Measurements from ENCODE around the gene CPNE7. TPM values are rescaled to one million over a fixed set of nuclear protein-coding genes. Genes with fewer than 3 reads are reported as not detected.

The CPNE7 gene
- polyA plus RNA-seq, 1 experiment: 7.5 TPM

DNA sequence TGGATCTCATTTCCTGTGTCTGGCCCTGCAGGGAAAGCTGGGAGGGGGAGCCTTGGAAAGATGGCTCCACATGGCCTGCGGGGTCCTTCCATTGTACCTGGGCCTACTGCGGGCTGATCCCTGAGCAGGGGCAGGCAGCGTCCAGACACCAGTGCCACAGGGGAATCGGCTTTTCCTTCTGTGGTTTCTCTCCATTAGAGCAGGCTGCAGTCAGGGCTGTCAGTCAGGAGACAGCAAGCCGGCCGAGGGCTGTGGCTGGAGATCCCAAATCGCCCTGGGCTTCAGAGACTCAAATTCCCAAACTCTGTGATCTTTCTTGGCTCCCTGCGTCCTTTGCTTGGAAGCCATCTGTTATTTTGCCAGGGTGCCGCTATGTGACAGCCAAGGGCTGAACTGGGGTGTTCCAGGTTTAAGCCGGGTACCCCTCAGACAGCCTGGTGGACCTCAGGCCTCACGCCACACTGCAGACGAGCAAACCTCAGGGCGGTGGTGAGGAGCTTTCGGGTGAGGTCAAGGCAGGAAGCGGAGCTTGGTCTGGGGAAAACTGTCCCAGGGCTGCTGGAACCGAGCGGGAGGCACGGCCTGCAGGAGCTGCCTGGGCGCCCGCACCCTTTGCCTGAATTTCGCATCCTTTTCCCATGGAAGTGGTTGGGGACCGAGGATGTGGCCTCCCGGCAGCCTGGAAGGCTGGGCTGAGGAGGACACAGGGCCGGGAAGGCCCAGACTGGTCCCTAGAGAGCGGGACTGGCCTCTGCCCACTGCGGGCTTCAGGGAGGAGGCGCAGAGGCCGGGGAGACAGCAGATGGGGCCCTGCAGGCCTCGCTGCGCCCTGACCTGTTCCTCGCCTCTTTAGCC lies 1.5 kb upstream of the CPNE7 start:
- no peaks in the 10 kb centered on the region; the same call in 1 of the 2 replicates for H3K9me3 ChIP-seq (ENCODE audit: control insufficient read depth, insufficient read depth, low read length)
- no peak for TF ChIP-seq CTCF (IDR thresholded peaks at IDR 0.05; ENCODE audit: low read depth, low read length)
- ChIA-PET POLR2A (no interaction called here), CTCF (interaction anchor here (0.6 to 1.0 kb wide), 4 partner anchors 15 to 68 kb away, joined by 3 to 5 read pairs (median 4); no protein-coding TSS in a partner anchor)
- no peak for DNase-seq (ENCODE audit: low read depth, low spot score)
- no peak overlapping the region for H3K27ac ChIP-seq (ENCODE audit: low read depth, low read length)
- H3K4me3 ChIP-seq (ENCODE audit: low read depth, low read length): no peak overlapping the region
- no peaks in the 10 kb centered on the region for H3K27me3 ChIP-seq (ENCODE audit: control insufficient read depth, insufficient read depth, low read length)

- ChIA-PET CTCF (interaction anchor here (0.9 to 1.0 kb wide), 2 partner anchors 66 to 67 kb away, joined by 3 to 5 read pairs; no protein-coding TSS in a partner anchor), POLR2A (no interaction called here)
- Histone ChIP-seq H3K4me3 (ENCODE audit: low read depth, low read length) (peak overlapping the region; percentile 22), H3K27me3 (ENCODE audit: control insufficient read depth, insufficient read depth, low read length) (no peaks in the 10 kb centered on the region), H3K9me3 (ENCODE audit: control insufficient read depth, insufficient read depth, low read length) (peaks cover 5% of the 10 kb centered on the region; the same call in 1 of the 2 replicates), H3K27ac (ENCODE audit: low read depth, low read length) (no peak overlapping the region)
- TF ChIP-seq CTCF (IDR thresholded peaks at IDR 0.05; ENCODE audit: low read depth, low read length): peak; percentile 62
- DNase-seq (ENCODE audit: low read depth, low spot score): no peak
These were observed 794 bp upstream of the CPNE7 start for GRCh38 chr16:89574681-89575246.

- H3K4me3 ChIP-seq (ENCODE audit: low read depth, low read length): peak overlapping the region; percentile 53
- DNase-seq (ENCODE audit: low read depth, low spot score): no peak
- CTCF ChIA-PET: interaction anchor here (1.1 kb wide), 1 partner anchor 65 kb away, joined by 3 read pairs; no protein-coding TSS in a partner anchor
- no peaks in the 10 kb centered on the region for H3K27me3 ChIP-seq (ENCODE audit: control insufficient read depth, insufficient read depth, low read length)
- POLR2A ChIA-PET: interaction anchor here (0.8 to 1.1 kb wide), 3 partner anchors 25 to 57 kb away, joined by 3 to 7 read pairs (median 4); no protein-coding TSS in a partner anchor
- no peak for TF ChIP-seq CTCF (IDR thresholded peaks at IDR 0.05; ENCODE audit: low read depth, low read length)
- H3K27ac ChIP-seq (ENCODE audit: low read depth, low read length): no peak overlapping the region
- H3K9me3 ChIP-seq (ENCODE audit: control insufficient read depth, insufficient read depth, low read length): peaks cover 10% of the 10 kb centered on the region
These were observed 846 bp downstream of the CPNE7 start for GRCh38 chr16:89576153-89577054.

- peak overlapping the region; percentile 11 for H3K27ac ChIP-seq (ENCODE audit: low read depth, low read length)
- DNase-seq (ENCODE audit: low read depth, low spot score): no peak
- CTCF ChIA-PET: interaction anchor here (1.1 kb wide), 1 partner anchor 64 kb away, joined by 3 read pairs; no protein-coding TSS in a partner anchor
- no peak for TF ChIP-seq CTCF (IDR thresholded peaks at IDR 0.05; ENCODE audit: low read depth, low read length)
- H3K4me3 ChIP-seq (ENCODE audit: low read depth, low read length): no peak overlapping the region
- peaks cover 10% of the 10 kb centered on the region for H3K9me3 ChIP-seq (ENCODE audit: control insufficient read depth, insufficient read depth, low read length)
- POLR2A ChIA-PET: no interaction called here
- H3K27me3 ChIP-seq (ENCODE audit: control insufficient read depth, insufficient read depth, low read length): no peaks in the 10 kb centered on the region
These were observed 1.6 kb downstream of the CPNE7 start for GRCh38 chr16:89577055-89577759.

Measured in AG04450 (cell line).